HepG2 (cell line): ENCODE data around the gene CKAP2L. TPM values are rescaled to one million over a fixed set of nuclear protein-coding genes. Genes with fewer than 3 reads are reported as not detected.

Experiments
- ETV5 ChIP-seq: IDR thresholded peaks from 2 replicates; pipeline ENCODE4 v1.6.1; 2018; ENCODE audit warnings: missing biosample characterization, missing genetic modification reagents, inconsistent platforms, borderline replicate concordance
- FOXK1 ChIP-seq: sonication (generic); formaldehyde crosslinking; IDR thresholded peaks from 2 replicates; pipeline ENCODE4 v1.4.0; 2020; ENCODE audit warnings: low read depth, missing genetic modification reagents, borderline replicate concordance
- HNRNPH1 ChIP-seq: fragments of 200-400 bp; formaldehyde crosslinking; optimal IDR thresholded peaks from 2 replicates; pipeline ENCODE3; 2017; ENCODE audit warnings: mild to moderate bottlenecking, low read depth, low read length
- KAT7 ChIP-seq: IDR thresholded peaks from 2 replicates; pipeline ENCODE4 v1.6.1; 2018; ENCODE audit warnings: borderline replicate concordance, missing compliant biosample characterization
- KLF13 ChIP-seq: sonication (generic); formaldehyde crosslinking; IDR thresholded peaks from 2 replicates; pipeline ENCODE4 v1.4.0; 2020; ENCODE audit warnings: mild to moderate bottlenecking, missing genetic modification reagents
- MTA1 ChIP-seq: sonication (generic); formaldehyde crosslinking; IDR thresholded peaks from 2 replicates; pipeline ENCODE4 v1.4.0; 2020; ENCODE audit warnings: missing genetic modification reagents, mild to moderate bottlenecking, borderline replicate concordance
- NR2F6 ChIP-seq, 2 experiments: IDR thresholded peaks; 2 replicates each; pipeline ENCODE4 v1.6.1; 2016; ENCODE audit warnings: antibody characterized with exemption in 1 of 2, mild to moderate bottlenecking in 1 of 2
- PRDM15 ChIP-seq: sonication (generic); formaldehyde crosslinking; IDR thresholded peaks from 2 replicates; pipeline ENCODE4 v1.4.0; 2020; ENCODE audit warnings: missing genetic modification reagents
- SAP130 ChIP-seq: IDR thresholded peaks from 2 replicates; pipeline ENCODE4 v1.6.1; 2016; ENCODE audit warnings: low read depth
- TIGD3 ChIP-seq: sonication (generic); formaldehyde crosslinking; IDR thresholded peaks from 2 replicates; pipeline ENCODE4 v1.5.1; 2020; ENCODE audit warnings: mild to moderate bottlenecking, missing genetic modification reagents, borderline replicate concordance
- ZBTB7A ChIP-seq: sonication (generic); formaldehyde crosslinking; IDR thresholded peaks from 2 replicates; pipeline ENCODE4 v1.8.0; 2022; ENCODE audit warnings: mild to moderate bottlenecking, missing genetic modification reagents
- ZKSCAN1 ChIP-seq: fragments of 150-350 bp; IDR thresholded peaks from 2 replicates; pipeline ENCODE4 v1.6.1; 2014; ENCODE audit warnings: low read length
- ZNF343 ChIP-seq: sonication (generic); formaldehyde crosslinking; IDR thresholded peaks from 2 replicates; pipeline ENCODE4 v1.4.0; 2020; ENCODE audit warnings: mild to moderate bottlenecking, missing genetic modification reagents
- ZNF563 ChIP-seq: sonication (generic); formaldehyde crosslinking; IDR thresholded peaks from 2 replicates; pipeline ENCODE4 v1.8.0; 2022; ENCODE audit warnings: mild to moderate bottlenecking, moderate library complexity, missing genetic modification reagents
- ZSCAN25 ChIP-seq: sonication (generic); formaldehyde crosslinking; IDR thresholded peaks from 2 replicates; pipeline ENCODE4 v1.8.0; 2022; ENCODE audit warnings: mild to moderate bottlenecking, missing genetic modification reagents
- ZSCAN5A ChIP-seq: sonication (generic); formaldehyde crosslinking; IDR thresholded peaks from 2 replicates; pipeline ENCODE4 v1.8.0; 2022; ENCODE audit warnings: mild to moderate bottlenecking, missing genetic modification reagents, borderline replicate concordance
- polyA plus RNA-seq, 8 experiments: library from polyadenylated mRNA; depleted of rRNA in 3 of 8; stranded (reverse) in 7 of 8; unstranded in 1 of 8; fragments of >200 nt; fragmentation: Illumina TruSeq in 4 of 8; extraction: Trizol in 4 of 8; gene quantifications; 2 replicates each; pipeline versions ENCODE4 v1.2.1 to v1.2.3, GENCODE V29; 2011 to 2016; ENCODE audit warnings: low read depth in 4 of 8, missing spikeins in 1 of 8, mixed read lengths in 1 of 8; ENCODE audit not compliant: insufficient read depth in 1 of 8
- total RNA-seq, 5 experiments: library from RNA; depleted of rRNA; stranded (reverse); fragments of >200 nt; fragmentation: Illumina TruSeq; extraction: Trizol; gene quantifications; 2 replicates each; pipeline ENCODE4 v1.2.3, GENCODE V29; 2016; ENCODE audit warnings: low read depth in 1 of 5
- TF ChIP-seq, protein P1 (sequence below): sonication (generic); IDR thresholded peaks from 2 replicates; pipeline ENCODE4 v1.6.1; 2016; ENCODE audit warnings: low read depth, borderline replicate concordance
- TF ChIP-seq, protein P2 (sequence below): sonication (generic); formaldehyde crosslinking; IDR thresholded peaks from 2 replicates; pipeline ENCODE4 v1.9.0; 2021; ENCODE audit warnings: missing genetic modification reagents, borderline replicate concordance

Gene CKAP2L
- total and polyA plus RNA-seq, 2 of the 13 experiments (the other 11 are each of a cell fraction or from before 2014, with no cell fraction given) = 7.1 to 9.5 TPM

DNA sequence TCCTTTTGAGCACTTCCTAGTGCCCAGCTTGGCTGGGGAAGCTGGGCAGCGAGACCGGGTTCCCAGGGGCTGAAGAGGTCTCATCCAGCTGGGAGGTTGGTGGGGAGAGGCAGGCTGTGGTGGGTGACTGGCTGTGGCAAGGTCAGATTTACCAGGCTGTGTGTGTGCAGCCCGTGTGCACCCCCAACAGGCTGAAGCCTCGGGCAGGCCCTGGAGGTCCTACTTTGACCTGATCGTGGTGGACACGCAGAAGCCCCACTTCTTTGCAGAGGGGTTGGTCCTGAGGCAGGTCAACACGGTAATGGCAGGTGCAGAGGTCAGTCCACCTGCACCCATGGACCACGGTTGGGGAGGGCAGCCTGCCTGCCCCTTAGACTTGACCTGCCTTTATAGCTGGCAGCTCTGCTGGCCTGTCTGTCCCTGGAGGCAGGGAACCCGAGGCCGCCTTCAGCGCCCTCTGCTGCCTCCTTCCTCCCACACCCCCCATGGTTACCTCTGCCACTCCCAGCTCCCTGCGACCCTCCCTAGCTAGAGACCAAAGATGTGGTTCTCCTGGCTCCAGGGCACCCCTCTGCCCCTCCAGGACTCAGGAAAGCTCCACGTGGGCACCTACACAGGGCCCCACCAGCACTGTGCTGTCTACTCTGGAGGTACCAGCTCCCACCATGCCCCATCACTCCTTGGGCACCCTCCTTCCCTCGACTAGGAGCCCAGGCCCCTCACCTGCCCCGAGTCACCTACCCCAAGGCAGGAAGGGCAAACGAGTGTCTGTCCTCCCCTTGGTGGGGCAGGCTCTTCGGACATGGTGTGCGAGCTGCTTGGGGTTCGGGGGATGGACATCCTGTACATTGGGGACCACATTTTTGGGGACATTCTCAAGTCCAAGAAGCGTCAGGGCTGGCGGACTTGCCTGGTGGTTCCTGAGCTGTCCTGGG lies 39.6 kb downstream of the CKAP2L start (continued):
- TF ChIP-seq ZKSCAN1 (no peak), ETV5 (CRISPR knock-in tag) (peak; percentile 37; the same call in 1 of the 2 replicates), ZNF563 (CRISPR knock-in tag) (0 out of 2 replicates have a peak, but pooled peaks have one; percentile 19), ZSCAN5A (CRISPR knock-in tag) (no peak), SAP130 (peak; percentile 44; the same call in 1 of the 2 replicates), MTA1 (CRISPR knock-in tag) (peak; percentile 49; the same call in 1 of the 2 replicates), ZSCAN25 (no peak), KAT7 (CRISPR knock-in tag) (no peak), HNRNPH1 (no peak), PRDM15 (CRISPR knock-in tag) (no peak), KLF13 (CRISPR knock-in tag) (no peak), ZBTB7A (CRISPR knock-in tag) (peak; percentile 70; the same call in 1 of the 2 replicates), ZNF343 (CRISPR knock-in tag) (no peak), FOXK1 (peak; percentile 27; the same call in 1 of the 2 replicates), NR2F6 (IDR thresholded peaks at IDR 0.05) (no peak), NR2F6 (CRISPR knock-in tag; IDR thresholded peaks at IDR 0.05) (peak; percentile 48; the same call in 1 of the 2 replicates), TIGD3 (CRISPR knock-in tag) (no peak)
- TF ChIP-seq, protein P1, sequence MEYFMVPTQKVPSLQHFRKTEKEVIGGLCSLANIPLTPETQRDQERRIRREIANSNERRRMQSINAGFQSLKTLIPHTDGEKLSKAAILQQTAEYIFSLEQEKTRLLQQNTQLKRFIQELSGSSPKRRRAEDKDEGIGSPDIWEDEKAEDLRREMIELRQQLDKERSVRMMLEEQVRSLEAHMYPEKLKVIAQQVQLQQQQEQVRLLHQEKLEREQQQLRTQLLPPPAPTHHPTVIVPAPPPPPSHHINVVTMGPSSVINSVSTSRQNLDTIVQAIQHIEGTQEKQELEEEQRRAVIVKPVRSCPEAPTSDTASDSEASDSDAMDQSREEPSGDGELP = no peak
- TF ChIP-seq, protein P2, sequence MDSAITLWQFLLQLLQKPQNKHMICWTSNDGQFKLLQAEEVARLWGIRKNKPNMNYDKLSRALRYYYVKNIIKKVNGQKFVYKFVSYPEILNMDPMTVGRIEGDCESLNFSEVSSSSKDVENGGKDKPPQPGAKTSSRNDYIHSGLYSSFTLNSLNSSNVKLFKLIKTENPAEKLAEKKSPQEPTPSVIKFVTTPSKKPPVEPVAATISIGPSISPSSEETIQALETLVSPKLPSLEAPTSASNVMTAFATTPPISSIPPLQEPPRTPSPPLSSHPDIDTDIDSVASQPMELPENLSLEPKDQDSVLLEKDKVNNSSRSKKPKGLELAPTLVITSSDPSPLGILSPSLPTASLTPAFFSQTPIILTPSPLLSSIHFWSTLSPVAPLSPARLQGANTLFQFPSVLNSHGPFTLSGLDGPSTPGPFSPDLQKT (CRISPR knock-in tag) = no peak
